ENCODE measurements around the gene INO80E.
"Not testable (repeated sequence)": the region's sequence is repeated elsewhere in the genome, so short reads cannot be mapped to it uniquely, and the experiment has no call there.

INO80E gene

GRCh38 chr16:30033270-30033669 is 37.2 kb downstream of the INO80E start:
- no peak for DNase-seq

GRCh38 chr16:30040221-30040620 is 44.2 kb downstream of the INO80E start:
- DNase-seq = no peak

GRCh38 chr16:30040690-30041089 is 44.6 kb downstream of the INO80E start:
- DNase-seq = not testable (repeated sequence)

- DNase-seq = peak; percentile 57
These were observed 45.8 kb downstream of the INO80E start for GRCh38 chr16:30041841-30042240.

GRCh38 chr16:30046178-30046577 is 50.1 kb downstream of the INO80E start:
- no peak for DNase-seq

- DNase-seq = no peak
These were observed 50.5 kb downstream of the INO80E start for GRCh38 chr16:30046588-30046987.

- no peak for DNase-seq
These were observed 53.8 kb downstream of the INO80E start for GRCh38 chr16:30049871-30050270.

GRCh38 chr16:30051518-30051917 is 55.5 kb downstream of the INO80E start:
- DNase-seq = no peak

- peak; percentile 90 for DNase-seq
These were observed 56.8 kb downstream of the INO80E start for GRCh38 chr16:30052671-30053372.

- no peak for DNase-seq
These were observed 57.5 kb downstream of the INO80E start for GRCh38 chr16:30053376-30054015.

GRCh38 chr16:30054451-30054850 is 58.4 kb downstream of the INO80E start:
- DNase-seq = no peak

- DNase-seq = peak; percentile 56
These were observed 59.0 kb downstream of the INO80E start for GRCh38 chr16:30054959-30055553.

All from CD4-positive, alpha-beta T cell treated with Interleukin-21 for 1 hour (primary cell).